ENCODE results near the gene DMRTB1.

- TF ChIP-seq EZH2 (IDR thresholded peaks at IDR 0.05; ENCODE audit: low read length, missing control alignments), result no peak
- TF ChIP-seq, protein P1, sequence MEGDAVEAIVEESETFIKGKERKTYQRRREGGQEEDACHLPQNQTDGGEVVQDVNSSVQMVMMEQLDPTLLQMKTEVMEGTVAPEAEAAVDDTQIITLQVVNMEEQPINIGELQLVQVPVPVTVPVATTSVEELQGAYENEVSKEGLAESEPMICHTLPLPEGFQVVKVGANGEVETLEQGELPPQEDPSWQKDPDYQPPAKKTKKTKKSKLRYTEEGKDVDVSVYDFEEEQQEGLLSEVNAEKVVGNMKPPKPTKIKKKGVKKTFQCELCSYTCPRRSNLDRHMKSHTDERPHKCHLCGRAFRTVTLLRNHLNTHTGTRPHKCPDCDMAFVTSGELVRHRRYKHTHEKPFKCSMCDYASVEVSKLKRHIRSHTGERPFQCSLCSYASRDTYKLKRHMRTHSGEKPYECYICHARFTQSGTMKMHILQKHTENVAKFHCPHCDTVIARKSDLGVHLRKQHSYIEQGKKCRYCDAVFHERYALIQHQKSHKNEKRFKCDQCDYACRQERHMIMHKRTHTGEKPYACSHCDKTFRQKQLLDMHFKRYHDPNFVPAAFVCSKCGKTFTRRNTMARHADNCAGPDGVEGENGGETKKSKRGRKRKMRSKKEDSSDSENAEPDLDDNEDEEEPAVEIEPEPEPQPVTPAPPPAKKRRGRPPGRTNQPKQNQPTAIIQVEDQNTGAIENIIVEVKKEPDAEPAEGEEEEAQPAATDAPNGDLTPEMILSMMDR (conservative IDR thresholded peaks at IDR 0.05 in 1 of 2, IDR thresholded peaks at IDR 0.05 in 1 of 2; ENCODE audit: low read depth in 1 of 2, low read length in 2 of 2), result peak; percentile 54 to 70
Measured at GRCh38 chr1:53470155-53470554, 11.0 kb downstream of the DMRTB1 start.
